CD4-positive, alpha-beta memory T cell (primary cell): ENCODE data around the gene KIRREL3. TPM values are rescaled to one million over a fixed set of nuclear protein-coding genes. Genes with fewer than 3 reads are reported as not detected.

ENCODE experiments used
- CTCF ChIA-PET: fragments of 350-600 bp; sonication (Branson Sonifier 250); formaldehyde crosslinking; loops from one replicate; lab custom pipeline; 2021; ENCODE audit warnings: inconsistent platforms; ENCODE audit not compliant: partially characterized antibody; lab: Charles Lee
- POLR2A ChIA-PET: fragments of 350-600 bp; sonication (Branson Sonifier 250); formaldehyde crosslinking; loops from one replicate; lab custom pipeline; 2021; ENCODE audit not compliant: partially characterized antibody; lab: Charles Lee
- DNase-seq, 5 donors: peaks; one replicate each; pipeline versions ENCODE4 v3.0.0 to v3.0.0-alpha.2; 2020 to 2022; ENCODE audit warnings: mixed read lengths in 1 of 5
- H3K27ac ChIP-seq: one replicate; pipeline ENCODE4 v1.7.0; 2013; ENCODE audit warnings: low read depth, low read length
- H3K27me3 ChIP-seq: 2 replicates; pipeline ENCODE4 v1.7.0; 2013; ENCODE audit warnings: mild to moderate bottlenecking, low read length, moderate library complexity; ENCODE audit not compliant: insufficient read depth
- H3K36me3 ChIP-seq: 2 replicates; pipeline ENCODE4 v1.7.0; 2013; ENCODE audit warnings: mild to moderate bottlenecking, low read length, moderate library complexity; ENCODE audit not compliant: insufficient read depth
- H3K4me1 ChIP-seq: 2 replicates; pipeline ENCODE4 v1.7.0; 2013; ENCODE audit warnings: mild to moderate bottlenecking, low read length, moderate library complexity; ENCODE audit not compliant: insufficient read depth
- H3K4me3 ChIP-seq, 2 donors: one replicate each; pipeline ENCODE4 v1.7.0; 2013; ENCODE audit warnings: low read length in 2 of 2, mild to moderate bottlenecking in 1 of 2
- H3K9me3 ChIP-seq, 2 donors: one replicate each; pipeline ENCODE4 v1.7.0; 2013; ENCODE audit warnings: low read length in 2 of 2, control low read depth in 1 of 2; ENCODE audit not compliant: control insufficient read depth in 1 of 2
- H3K27ac Mint-ChIP-seq, 7 donors: one replicate each; pipeline ENCODE4 v1.8.0; 2020 to 2021; ENCODE audit warnings: mixed read lengths in 7 of 7, mild to moderate bottlenecking in 6 of 7, inconsistent platforms in 3 of 7, moderate library complexity in 3 of 7
- H3K27me3 Mint-ChIP-seq, 2 donors: one replicate each; pipeline ENCODE4 v1.8.0; 2020 to 2021; ENCODE audit warnings: mixed read lengths in 2 of 2
- H3K36me3 Mint-ChIP-seq, 2 donors: one replicate each; pipeline ENCODE4 v1.8.0; 2020 to 2021; ENCODE audit warnings: mixed read lengths in 2 of 2, inconsistent platforms in 1 of 2, mild to moderate bottlenecking in 1 of 2
- H3K4me1 Mint-ChIP-seq, 4 donors: one replicate each; pipeline ENCODE4 v1.8.0; 2020 to 2021; ENCODE audit warnings: mixed read lengths in 4 of 4, mild to moderate bottlenecking in 1 of 4
- H3K4me3 Mint-ChIP-seq, 8 donors: one replicate each; pipeline ENCODE4 v1.8.0; 2020 to 2021; ENCODE audit warnings: mixed read lengths in 8 of 8, mild to moderate bottlenecking in 7 of 8, moderate library complexity in 6 of 8, inconsistent platforms in 3 of 8
- H3K9me3 Mint-ChIP-seq, 8 donors: one replicate each; pipeline ENCODE4 v1.8.0; 2020 to 2021; ENCODE audit warnings: mixed read lengths in 8 of 8, mild to moderate bottlenecking in 5 of 8, inconsistent platforms in 3 of 8, moderate library complexity in 1 of 8
- intact Hi-C: fragments of 100-400 bp; cut with micrococcal nuclease; formaldehyde crosslinking; loops from one replicate; pipeline ENCODE4 v1.15.1; 2023
- polyA plus RNA-seq, 2 donors: library from polyadenylated mRNA; unstranded; fragments of 300-500 nt; fragmentation: Illumina TruSeq; gene quantifications; one replicate each; pipeline ENCODE4 v1.2.3, GENCODE V29; 2021
- total RNA-seq, 2 experiments: library from RNA; stranded (reverse); gene quantifications; one replicate each; pipeline ENCODE4 v1.2.3, GENCODE V29; 2021

The KIRREL3 gene
- total and polyA plus RNA-seq, 4 experiments from 2014 or later: not detected

DNA sequence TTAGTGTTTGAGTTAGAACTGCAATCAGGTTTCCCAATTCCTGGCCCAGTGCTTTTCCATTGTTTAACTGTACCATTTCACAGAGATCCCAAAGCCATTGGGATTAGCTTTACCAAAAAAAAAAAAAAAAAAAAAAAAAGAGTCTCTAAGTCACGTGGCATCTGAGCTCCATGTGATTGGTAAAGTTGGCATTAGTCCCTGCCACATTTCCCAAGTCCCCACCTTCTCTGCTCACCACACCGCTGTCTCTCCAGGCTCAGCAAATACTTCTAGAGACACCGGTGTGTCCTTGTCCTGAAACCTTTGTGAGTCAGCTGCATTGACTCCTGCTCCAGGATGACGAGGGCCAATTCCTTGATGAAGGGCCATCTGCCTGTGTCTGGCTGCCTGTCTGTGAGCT lies 305.3 kb downstream of the KIRREL3 start:
- no peaks in the 10 kb centered on the region for H3K36me3 ChIP-seq
- Mint-ChIP-seq H3K9me3 (peaks cover 0 to 5% (median 0%) of the 10 kb centered on the region in 8 donors), H3K27ac (no peak overlapping the region), H3K4me1 (no peaks in the 10 kb centered on the region), H3K27me3 (peaks cover 0 to 3% of the 10 kb centered on the region in 2 donors), H3K36me3 (no peaks in the 10 kb centered on the region), H3K4me3 (no peak overlapping the region)
- H3K27ac ChIP-seq: no peak overlapping the region
- no peaks in the 10 kb centered on the region for H3K27me3 ChIP-seq
- POLR2A ChIA-PET: no interaction called here
- no peak for DNase-seq
- no peaks in the 10 kb centered on the region for H3K4me1 ChIP-seq
- H3K4me3 ChIP-seq: no peak overlapping the region
- intact Hi-C loops: no loop called here
- CTCF ChIA-PET: no interaction called here
- no peaks in the 10 kb centered on the region for H3K9me3 ChIP-seq

DNA sequence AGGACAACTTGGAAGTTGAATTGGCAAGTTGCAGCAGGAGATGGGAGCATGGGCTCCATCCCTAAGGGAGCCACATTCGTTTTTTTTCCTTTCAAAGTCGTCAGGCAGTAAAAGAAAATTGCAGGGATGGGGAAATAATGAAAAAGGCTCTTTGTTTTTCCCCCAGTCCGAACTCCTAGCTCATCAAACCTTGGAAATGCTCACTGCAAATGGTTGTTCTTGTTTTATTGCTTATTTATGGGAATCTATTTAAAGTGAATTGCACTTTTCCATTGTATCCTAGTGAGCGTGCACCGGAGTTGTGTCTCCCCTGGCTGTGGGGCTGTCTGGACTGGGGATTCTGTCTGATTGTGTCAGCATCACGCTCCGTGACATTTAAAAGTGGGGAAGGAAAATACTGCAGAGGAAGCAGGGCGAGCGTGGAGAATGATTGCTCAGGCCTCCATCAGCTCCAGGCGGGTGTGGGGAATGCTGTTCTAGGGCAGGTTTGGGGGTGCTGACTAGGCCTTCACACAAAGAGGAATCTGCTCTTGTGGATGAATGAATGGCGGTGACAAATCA lies 306.4 kb downstream of the KIRREL3 start:
- no peak overlapping the region for H3K27ac Mint-ChIP-seq
- Histone ChIP-seq H3K36me3 (no peaks in the 10 kb centered on the region), H3K4me3 (no peak overlapping the region), H3K4me1 (no peaks in the 10 kb centered on the region), H3K27ac (no peak overlapping the region), H3K27me3 (no peaks in the 10 kb centered on the region), H3K9me3 (no peaks in the 10 kb centered on the region)
- intact Hi-C loops: no loop called here
- H3K4me3 Mint-ChIP-seq: no peak overlapping the region
- DNase-seq: no peak
- H3K27me3 Mint-ChIP-seq: peaks cover 0 to 3% of the 10 kb centered on the region in 2 donors
- POLR2A ChIA-PET: no interaction called here
- H3K9me3 Mint-ChIP-seq: peaks cover 0 to 5% (median 0%) of the 10 kb centered on the region in 8 donors
- H3K4me1 Mint-ChIP-seq: no peaks in the 10 kb centered on the region
- CTCF ChIA-PET: no interaction called here
- H3K36me3 Mint-ChIP-seq: no peaks in the 10 kb centered on the region

- Mint-ChIP-seq H3K36me3 (no peaks in the 10 kb centered on the region), H3K4me1 (no peaks in the 10 kb centered on the region), H3K9me3 (peaks cover 0 to 2% (median 0%) of the 10 kb centered on the region in 8 donors), H3K27me3 (peaks cover 0 to 1% of the 10 kb centered on the region in 2 donors), H3K4me3 (peak overlapping the region in 1 of 8 donors; percentile 22), H3K27ac (no peak overlapping the region)
- DNase-seq: no peak
- POLR2A ChIA-PET: no interaction called here
- Histone ChIP-seq H3K36me3 (no peaks in the 10 kb centered on the region), H3K4me1 (no peaks in the 10 kb centered on the region), H3K27me3 (no peaks in the 10 kb centered on the region), H3K9me3 (no peaks in the 10 kb centered on the region), H3K4me3 (no peak overlapping the region), H3K27ac (no peak overlapping the region)
- intact Hi-C loops: no loop called here
- CTCF ChIA-PET: no interaction called here
These were observed 313.1 kb downstream of the KIRREL3 start for GRCh38 chr11:126687477-126687876.

GRCh38 chr11:126686938-126687337 lies 313.6 kb downstream of the KIRREL3 start:
- no peak overlapping the region for H3K27ac Mint-ChIP-seq
- CTCF ChIA-PET: no interaction called here

GRCh38 chr11:126683766-126684728 lies 316.5 kb downstream of the KIRREL3 start:
- no peaks in the 10 kb centered on the region for H3K9me3 ChIP-seq
- Mint-ChIP-seq H3K36me3 (no peaks in the 10 kb centered on the region), H3K27me3 (peaks cover 0 to 4% of the 10 kb centered on the region in 2 donors), H3K27ac (no peak overlapping the region), H3K4me3 (no peak overlapping the region), H3K9me3 (peaks cover 0 to 2% (median 0%) of the 10 kb centered on the region in 8 donors), H3K4me1 (no peaks in the 10 kb centered on the region)
- H3K27me3 ChIP-seq: no peaks in the 10 kb centered on the region
- intact Hi-C loops: no loop called here
- CTCF ChIA-PET: no interaction called here
- H3K27ac ChIP-seq: no peak overlapping the region
- no peaks in the 10 kb centered on the region for H3K36me3 ChIP-seq
- no peak overlapping the region for H3K4me3 ChIP-seq
- POLR2A ChIA-PET: no interaction called here
- no peaks in the 10 kb centered on the region for H3K4me1 ChIP-seq
- no peak for DNase-seq

More at GRCh38 chr11:126686938-126687337, 313.6 kb downstream of the KIRREL3 start:
- no peak overlapping the region for H3K4me3 ChIP-seq
- no peaks in the 10 kb centered on the region for H3K36me3 Mint-ChIP-seq
- no peak for DNase-seq
- no peaks in the 10 kb centered on the region for H3K9me3 ChIP-seq
- no peaks in the 10 kb centered on the region for H3K4me1 Mint-ChIP-seq
- intact Hi-C loops: no loop called here
- H3K9me3 Mint-ChIP-seq: peaks cover 0 to 2% (median 0%) of the 10 kb centered on the region in 8 donors
- H3K4me1 ChIP-seq: no peaks in the 10 kb centered on the region
- POLR2A ChIA-PET: no interaction called here
- no peaks in the 10 kb centered on the region for H3K27me3 ChIP-seq
- H3K4me3 Mint-ChIP-seq: no peak overlapping the region
- H3K36me3 ChIP-seq: no peaks in the 10 kb centered on the region
- peaks cover 0 to 1% of the 10 kb centered on the region in 2 donors for H3K27me3 Mint-ChIP-seq
- H3K27ac ChIP-seq: no peak overlapping the region

GRCh38 chr11:126682590-126682989 lies 318.0 kb downstream of the KIRREL3 start:
- H3K4me1 ChIP-seq: no peaks in the 10 kb centered on the region
- no peak overlapping the region for H3K27ac Mint-ChIP-seq
- no peaks in the 10 kb centered on the region for H3K27me3 ChIP-seq
- H3K36me3 ChIP-seq: no peaks in the 10 kb centered on the region
- CTCF ChIA-PET: no interaction called here
- no peak overlapping the region for H3K4me3 Mint-ChIP-seq
- no peaks in the 10 kb centered on the region for H3K4me1 Mint-ChIP-seq
- no peak overlapping the region for H3K4me3 ChIP-seq
- POLR2A ChIA-PET: no interaction called here
- H3K36me3 Mint-ChIP-seq: no peaks in the 10 kb centered on the region
- H3K27me3 Mint-ChIP-seq: peaks cover 0 to 6% of the 10 kb centered on the region in 2 donors
- no peaks in the 10 kb centered on the region for H3K9me3 ChIP-seq
- no peak for DNase-seq
- intact Hi-C loops: no loop called here
- H3K9me3 Mint-ChIP-seq: peaks cover 0 to 2% (median 0%) of the 10 kb centered on the region in 8 donors
- no peak overlapping the region for H3K27ac ChIP-seq

DNA sequence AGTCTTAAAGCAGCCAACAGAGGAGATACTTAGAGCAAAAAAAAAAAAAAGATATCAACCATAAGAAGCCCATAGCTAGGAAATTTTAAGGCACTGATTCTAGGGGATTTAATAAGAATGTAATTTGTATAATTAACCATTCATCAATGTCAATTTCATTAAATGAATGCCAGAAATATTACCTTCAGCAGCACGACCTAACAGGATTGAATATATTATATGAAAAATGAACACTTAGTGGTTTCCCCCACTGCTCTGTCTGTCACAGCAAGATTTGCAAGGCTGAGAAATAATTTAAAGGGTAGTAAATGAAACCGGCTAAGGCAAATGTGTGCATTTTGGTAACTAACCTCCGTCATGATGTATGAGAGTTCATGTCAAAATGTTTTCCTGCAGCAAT lies 319.9 kb downstream of the KIRREL3 start:
- DNase-seq: no peak
- Histone ChIP-seq H3K36me3 (no peaks in the 10 kb centered on the region), H3K27ac (no peak overlapping the region), H3K4me1 (no peaks in the 10 kb centered on the region), H3K9me3 (no peaks in the 10 kb centered on the region), H3K4me3 (no peak overlapping the region), H3K27me3 (no peaks in the 10 kb centered on the region)
- POLR2A ChIA-PET: no interaction called here
- peak overlapping the region in 1 of 7 donors; percentile 18 for H3K27ac Mint-ChIP-seq
- no peaks in the 10 kb centered on the region for H3K4me1 Mint-ChIP-seq
- H3K9me3 Mint-ChIP-seq: peaks cover 0 to 2% (median 0%) of the 10 kb centered on the region in 8 donors
- intact Hi-C loops: no loop called here
- no peaks in the 10 kb centered on the region for H3K36me3 Mint-ChIP-seq
- CTCF ChIA-PET: interaction anchor here (0.6 kb wide), 1 partner anchor 9 kb away, joined by 3 read pairs; no protein-coding TSS in a partner anchor
- no peak overlapping the region for H3K4me3 Mint-ChIP-seq
- H3K27me3 Mint-ChIP-seq: peaks cover 2 to 6% of the 10 kb centered on the region in 2 donors
